ENCODE data around the gene NOXO1. TPM values are rescaled to one million over a fixed set of nuclear protein-coding genes. Genes with fewer than 3 reads are reported as not detected.
"Not testable (repeated sequence)": the region's sequence is repeated elsewhere in the genome, so short reads cannot be mapped to it uniquely, and the experiment has no call there.

The NOXO1 gene
- total and polyA plus RNA-seq, 4 donors: 0.28 to 0.67 (median 0.63) TPM; not detected in 1

DNA sequence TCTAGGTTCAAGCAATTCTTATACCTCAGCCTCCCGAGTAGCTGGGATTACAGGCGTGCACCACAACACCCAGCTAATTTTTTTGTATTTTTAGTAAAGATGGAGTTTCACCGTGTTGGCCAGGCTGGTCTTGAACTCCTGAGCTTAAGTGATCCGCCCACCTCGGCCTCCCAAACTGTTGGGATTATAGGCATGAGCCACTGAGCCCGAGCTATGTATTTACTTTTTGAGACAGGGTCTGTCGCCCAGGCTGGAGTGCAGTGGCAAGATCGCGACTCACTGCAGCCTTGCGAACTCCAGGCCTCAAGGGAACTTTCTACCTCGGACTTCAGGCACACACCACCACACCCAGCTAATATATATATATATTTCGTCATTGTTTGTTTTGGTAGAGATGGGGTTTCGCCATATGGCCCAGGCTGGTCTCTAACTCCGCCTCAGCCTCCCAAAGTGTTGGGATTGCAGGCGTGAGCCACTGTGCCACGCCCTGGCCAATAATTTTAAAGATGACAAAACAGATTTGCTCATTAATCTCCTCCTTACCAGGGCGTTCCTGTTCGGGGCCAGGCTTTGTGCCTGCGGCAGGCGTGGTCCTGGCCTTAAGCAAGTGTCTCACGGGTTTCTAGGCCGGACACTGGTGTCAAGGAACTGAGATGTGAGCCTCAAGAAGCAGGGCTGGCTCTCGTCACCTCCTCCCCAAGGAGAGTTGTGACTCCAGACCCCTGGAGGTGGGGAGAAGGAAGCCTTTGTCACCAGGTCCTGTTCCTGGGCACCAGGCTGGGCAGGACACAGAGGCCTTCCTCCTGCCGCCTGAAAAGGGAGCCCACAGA lies 34.1 kb upstream of the NOXO1 start:
- no peak overlapping the region for H3K4me3 ChIP-seq (ENCODE audit: low read depth in 1 of 3, low read length in 3 of 3)
- no peaks in the 10 kb centered on the region for H3K9me3 ChIP-seq (ENCODE audit: control insufficient read depth in 4 of 4, low read length in 3 of 4)
- H3K36me3 ChIP-seq (ENCODE audit: control insufficient read depth in 4 of 4, insufficient read depth in 3 of 4, low read depth in 1 of 4, low read length in 3 of 4): no peaks in the 10 kb centered on the region
- 85% methylated on average over 24 of the region's 24 CpGs for WGBS
- no peak for DNase-seq (ENCODE audit: low spot score)
- no peaks in the 10 kb centered on the region for H3K27me3 ChIP-seq (ENCODE audit: control insufficient read depth in 4 of 4, insufficient read depth in 4 of 4, low read length in 3 of 4)
- TF ChIP-seq SP1 (IDR thresholded peaks at IDR 0.05) (no peak), HNF4G (IDR thresholded peaks at IDR 0.05) (no peak), HNF4A (conservative IDR thresholded peaks at IDR 0.05) (no peak), RAD21 (IDR thresholded peaks at IDR 0.05) (no peak), FOXA2 (IDR thresholded peaks at IDR 0.05) (no peak), YY1 (IDR thresholded peaks at IDR 0.05) (no peak), TAF1 (conservative IDR thresholded peaks at IDR 0.05) (no peak)
- TF ChIP-seq, protein P1, sequence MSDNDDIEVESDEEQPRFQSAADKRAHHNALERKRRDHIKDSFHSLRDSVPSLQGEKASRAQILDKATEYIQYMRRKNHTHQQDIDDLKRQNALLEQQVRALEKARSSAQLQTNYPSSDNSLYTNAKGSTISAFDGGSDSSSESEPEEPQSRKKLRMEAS (IDR thresholded peaks at IDR 0.05): no peak
- TF ChIP-seq, protein P2, sequence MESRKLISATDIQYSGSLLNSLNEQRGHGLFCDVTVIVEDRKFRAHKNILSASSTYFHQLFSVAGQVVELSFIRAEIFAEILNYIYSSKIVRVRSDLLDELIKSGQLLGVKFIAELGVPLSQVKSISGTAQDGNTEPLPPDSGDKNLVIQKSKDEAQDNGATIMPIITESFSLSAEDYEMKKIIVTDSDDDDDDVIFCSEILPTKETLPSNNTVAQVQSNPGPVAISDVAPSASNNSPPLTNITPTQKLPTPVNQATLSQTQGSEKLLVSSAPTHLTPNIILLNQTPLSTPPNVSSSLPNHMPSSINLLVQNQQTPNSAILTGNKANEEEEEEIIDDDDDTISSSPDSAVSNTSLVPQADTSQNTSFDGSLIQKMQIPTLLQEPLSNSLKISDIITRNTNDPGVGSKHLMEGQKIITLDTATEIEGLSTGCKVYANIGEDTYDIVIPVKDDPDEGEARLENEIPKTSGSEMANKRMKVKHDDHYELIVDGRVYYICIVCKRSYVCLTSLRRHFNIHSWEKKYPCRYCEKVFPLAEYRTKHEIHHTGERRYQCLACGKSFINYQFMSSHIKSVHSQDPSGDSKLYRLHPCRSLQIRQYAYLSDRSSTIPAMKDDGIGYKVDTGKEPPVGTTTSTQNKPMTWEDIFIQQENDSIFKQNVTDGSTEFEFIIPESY (IDR thresholded peaks at IDR 0.05): no peak
- TF ChIP-seq, protein P3, sequence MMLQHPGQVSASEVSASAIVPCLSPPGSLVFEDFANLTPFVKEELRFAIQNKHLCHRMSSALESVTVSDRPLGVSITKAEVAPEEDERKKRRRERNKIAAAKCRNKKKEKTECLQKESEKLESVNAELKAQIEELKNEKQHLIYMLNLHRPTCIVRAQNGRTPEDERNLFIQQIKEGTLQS (IDR thresholded peaks at IDR 0.05): no peak
- H3K4me1 ChIP-seq (ENCODE audit: control insufficient read depth in 4 of 4, insufficient read depth in 4 of 4, low read length in 3 of 4): peaks cover 7 to 14% (median 10%) of the 10 kb centered on the region in 4 donors
- H3K27ac ChIP-seq (ENCODE audit: low read depth in 1 of 2, low read length in 2 of 2): no peak overlapping the region
- no peak overlapping the region for H3K9ac ChIP-seq (ENCODE audit: low read depth in 1 of 2, low read length in 2 of 2)

DNA sequence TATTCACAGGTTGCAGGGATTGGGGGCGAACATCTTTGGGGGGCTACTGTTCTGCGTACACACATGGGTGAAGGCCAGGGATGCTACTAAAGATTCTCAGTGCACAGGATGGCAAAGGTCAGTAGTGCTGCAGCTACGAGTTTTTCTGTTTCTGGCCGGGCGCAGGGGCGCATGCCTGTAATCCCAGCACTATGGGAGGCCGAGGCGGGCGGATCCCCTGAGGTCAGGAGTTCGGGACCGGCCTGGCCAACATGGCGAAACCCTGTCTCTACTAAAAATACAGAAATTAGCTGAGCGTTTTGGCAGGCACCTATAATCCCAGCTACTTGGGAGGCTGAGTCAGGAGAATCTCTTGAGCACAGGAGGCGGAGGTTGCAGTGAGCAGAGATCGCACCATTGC lies 32.3 kb upstream of the NOXO1 start:
- TF ChIP-seq GABPA (IDR thresholded peaks at IDR 0.05 in 1 of 2, conservative IDR thresholded peaks at IDR 0.05 in 1 of 2): no peak
- TF ChIP-seq, protein P4, sequence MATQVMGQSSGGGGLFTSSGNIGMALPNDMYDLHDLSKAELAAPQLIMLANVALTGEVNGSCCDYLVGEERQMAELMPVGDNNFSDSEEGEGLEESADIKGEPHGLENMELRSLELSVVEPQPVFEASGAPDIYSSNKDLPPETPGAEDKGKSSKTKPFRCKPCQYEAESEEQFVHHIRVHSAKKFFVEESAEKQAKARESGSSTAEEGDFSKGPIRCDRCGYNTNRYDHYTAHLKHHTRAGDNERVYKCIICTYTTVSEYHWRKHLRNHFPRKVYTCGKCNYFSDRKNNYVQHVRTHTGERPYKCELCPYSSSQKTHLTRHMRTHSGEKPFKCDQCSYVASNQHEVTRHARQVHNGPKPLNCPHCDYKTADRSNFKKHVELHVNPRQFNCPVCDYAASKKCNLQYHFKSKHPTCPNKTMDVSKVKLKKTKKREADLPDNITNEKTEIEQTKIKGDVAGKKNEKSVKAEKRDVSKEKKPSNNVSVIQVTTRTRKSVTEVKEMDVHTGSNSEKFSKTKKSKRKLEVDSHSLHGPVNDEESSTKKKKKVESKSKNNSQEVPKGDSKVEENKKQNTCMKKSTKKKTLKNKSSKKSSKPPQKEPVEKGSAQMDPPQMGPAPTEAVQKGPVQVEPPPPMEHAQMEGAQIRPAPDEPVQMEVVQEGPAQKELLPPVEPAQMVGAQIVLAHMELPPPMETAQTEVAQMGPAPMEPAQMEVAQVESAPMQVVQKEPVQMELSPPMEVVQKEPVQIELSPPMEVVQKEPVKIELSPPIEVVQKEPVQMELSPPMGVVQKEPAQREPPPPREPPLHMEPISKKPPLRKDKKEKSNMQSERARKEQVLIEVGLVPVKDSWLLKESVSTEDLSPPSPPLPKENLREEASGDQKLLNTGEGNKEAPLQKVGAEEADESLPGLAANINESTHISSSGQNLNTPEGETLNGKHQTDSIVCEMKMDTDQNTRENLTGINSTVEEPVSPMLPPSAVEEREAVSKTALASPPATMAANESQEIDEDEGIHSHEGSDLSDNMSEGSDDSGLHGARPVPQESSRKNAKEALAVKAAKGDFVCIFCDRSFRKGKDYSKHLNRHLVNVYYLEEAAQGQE (IDR thresholded peaks at IDR 0.05): no peak
- TF ChIP-seq, protein P2 (IDR thresholded peaks at IDR 0.05): no peak
- no peak for DNase-seq (ENCODE audit: low spot score)

DNA sequence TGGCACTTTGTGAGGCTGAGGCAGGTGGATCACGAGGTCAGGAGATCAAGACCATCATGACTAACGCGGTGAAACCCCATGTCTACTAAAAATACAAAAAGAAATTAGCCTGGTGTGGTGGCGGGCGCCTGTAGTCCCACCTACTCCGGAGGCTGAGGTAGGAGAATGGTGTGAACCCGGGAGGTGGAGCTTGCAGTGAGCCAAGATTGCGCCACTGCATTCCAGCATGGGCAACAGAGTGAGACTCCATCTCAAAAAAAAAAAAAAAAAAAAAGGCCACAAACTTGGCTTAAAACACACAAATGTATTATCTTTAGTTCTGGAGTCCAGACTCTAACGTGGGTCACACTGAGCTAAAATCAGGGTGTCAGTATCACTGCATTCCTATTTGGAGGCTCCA lies 30.5 kb upstream of the NOXO1 start:
- H3K4me3 ChIP-seq (ENCODE audit: low read depth in 1 of 3, low read length in 3 of 3); H3K27me3 ChIP-seq (ENCODE audit: control insufficient read depth in 4 of 4, insufficient read depth in 4 of 4, low read length in 3 of 4); H3K9ac ChIP-seq (ENCODE audit: low read depth in 1 of 2, low read length in 2 of 2); DNase-seq (ENCODE audit: low spot score); H3K9me3 ChIP-seq (ENCODE audit: control insufficient read depth in 4 of 4, low read length in 3 of 4); H3K36me3 ChIP-seq (ENCODE audit: control insufficient read depth in 4 of 4, insufficient read depth in 3 of 4, low read depth in 1 of 4, low read length in 3 of 4); H3K27ac ChIP-seq (ENCODE audit: low read depth in 1 of 2, low read length in 2 of 2): not testable (repeated sequence)
- 78% methylated on average over 9 of the region's 9 CpGs for WGBS
- peaks cover 15 to 31% (median 26%) of the 10 kb centered on the region in 4 donors for H3K4me1 ChIP-seq (ENCODE audit: control insufficient read depth in 4 of 4, insufficient read depth in 4 of 4, low read length in 3 of 4)

More for the DNA sequence above, 32.3 kb upstream of the NOXO1 start:
- WGBS: 95% methylated on average over 15 of the region's 15 CpGs
- no peaks in the 10 kb centered on the region for H3K9me3 ChIP-seq (ENCODE audit: control insufficient read depth in 4 of 4, low read length in 3 of 4)
- H3K36me3 ChIP-seq (ENCODE audit: control insufficient read depth in 4 of 4, insufficient read depth in 3 of 4, low read depth in 1 of 4, low read length in 3 of 4): no peaks in the 10 kb centered on the region
- H3K27me3 ChIP-seq (ENCODE audit: control insufficient read depth in 4 of 4, insufficient read depth in 4 of 4, low read length in 3 of 4): no peaks in the 10 kb centered on the region
- H3K4me3 ChIP-seq (ENCODE audit: low read depth in 1 of 3, low read length in 3 of 3): no peak overlapping the region
- H3K4me1 ChIP-seq (ENCODE audit: control insufficient read depth in 4 of 4, insufficient read depth in 4 of 4, low read length in 3 of 4): peaks cover 0 to 13% (median 9%) of the 10 kb centered on the region in 4 donors
- no peak overlapping the region for H3K27ac ChIP-seq (ENCODE audit: low read depth in 1 of 2, low read length in 2 of 2)
- H3K9ac ChIP-seq (ENCODE audit: low read depth in 1 of 2, low read length in 2 of 2): no peak overlapping the region

Measured in liver (tissue), 9 donors.